Stimulated activated CD8-positive, alpha-beta memory T cell treated with anti-CD3 and anti-CD28 coated beads, Interleukin-2, amount 100 ng/mL, for 48 hours (primary cell): ENCODE measurements around the gene RHOD.
A peak's percentile ranks its signal among the peaks of the same experiment; 100 is the strongest.

ENCODE experiments used
- DNase-seq, 2 donors: peaks; one replicate each; pipeline ENCODE4 v3.0.0-alpha.2; 2020; ENCODE audit warnings: low read depth in 2 of 2

RHOD gene

DNA sequence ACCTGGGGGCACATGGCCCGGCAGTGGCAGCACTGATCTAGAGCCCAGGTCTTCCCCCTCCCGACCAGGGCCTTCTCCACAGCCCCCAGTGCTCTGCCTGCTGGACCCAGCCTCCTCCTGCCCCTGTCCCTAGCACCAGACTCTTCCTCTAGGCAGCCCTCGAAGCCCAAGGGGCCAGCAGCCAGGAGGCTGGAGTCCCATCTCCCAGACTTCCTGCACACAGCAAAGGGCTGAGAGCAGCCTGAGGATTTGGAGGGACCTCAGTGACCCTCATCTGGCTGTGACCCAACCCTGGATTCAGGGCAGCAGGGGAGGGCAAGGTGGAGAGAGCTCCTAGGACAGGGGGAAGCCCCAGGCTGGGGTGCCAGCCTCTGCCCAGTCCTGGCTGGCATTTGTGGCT lies 3.0 kb downstream of the RHOD start:
- DNase-seq = no peak

DNA sequence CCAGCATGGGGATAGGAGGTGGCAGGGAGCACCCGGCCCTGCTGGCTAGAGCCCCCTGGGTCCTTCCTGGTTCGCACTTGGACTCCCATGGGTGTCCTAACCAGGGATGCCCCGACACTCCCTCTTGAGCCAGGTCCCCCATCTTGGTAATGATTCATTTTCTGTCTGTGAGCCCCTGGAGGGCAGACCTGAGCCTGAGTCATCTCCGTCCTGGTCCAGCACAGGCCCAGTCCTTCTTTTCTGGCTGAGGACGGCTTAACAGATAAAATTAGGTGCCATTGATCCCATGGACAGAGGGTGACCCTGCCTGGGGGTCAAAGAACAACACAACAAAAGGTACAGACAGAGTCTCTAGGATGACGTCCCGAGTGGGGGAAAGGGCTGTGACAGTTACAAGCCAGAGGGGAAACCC lies 3.5 kb downstream of the RHOD start:
- DNase-seq = no peak

GRCh38 chr11:67062526-67063373 lies 6.1 kb downstream of the RHOD start:
- DNase-seq = no peak

- no peak for DNase-seq
Observed at GRCh38 chr11:67066333-67066709, 9.7 kb downstream of the RHOD start.

DNA sequence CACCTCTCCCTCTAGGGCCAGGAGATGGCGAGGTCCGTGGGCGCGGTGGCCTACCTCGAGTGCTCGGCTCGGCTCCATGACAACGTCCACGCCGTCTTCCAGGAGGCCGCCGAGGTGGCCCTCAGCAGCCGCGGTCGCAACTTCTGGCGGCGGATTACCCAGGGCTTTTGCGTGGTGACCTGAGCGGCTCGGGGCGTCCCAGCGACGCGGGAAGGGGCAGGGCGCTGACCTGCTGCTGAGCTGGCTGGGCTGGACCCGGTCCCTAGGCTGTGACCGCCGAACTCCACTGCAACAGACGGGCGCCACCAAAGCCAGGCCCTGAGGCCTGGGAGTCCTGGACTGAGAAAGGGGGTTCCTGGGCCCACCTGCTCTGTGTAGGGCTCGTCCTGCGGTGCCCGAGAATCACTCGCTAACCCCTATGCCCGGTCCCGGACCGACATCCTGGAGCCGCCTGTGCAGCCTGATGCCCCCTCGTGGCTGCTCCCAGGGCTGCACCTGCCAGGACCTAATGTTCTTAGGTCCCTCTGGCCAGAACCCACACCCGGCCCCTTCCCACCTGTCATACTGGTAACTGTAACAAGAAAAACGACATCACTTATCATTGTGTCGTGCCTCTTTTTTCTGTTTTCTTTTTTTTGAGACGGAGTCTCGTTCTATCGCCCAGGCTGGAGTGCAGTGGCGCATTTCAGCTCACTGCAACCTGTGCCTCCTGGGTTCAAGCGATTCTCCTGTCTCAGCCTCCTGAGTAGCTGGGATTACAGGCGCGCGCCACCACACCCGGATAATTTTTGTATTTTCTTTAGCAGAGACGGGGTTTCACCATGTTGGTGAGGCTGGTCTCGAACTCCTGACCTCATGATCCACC lies 15.0 kb downstream of the RHOD start:
- DNase-seq = peak; percentile 68 to 75

GRCh38 chr11:67072295-67072694 lies 15.6 kb downstream of the RHOD start:
- no peak for DNase-seq

DNA sequence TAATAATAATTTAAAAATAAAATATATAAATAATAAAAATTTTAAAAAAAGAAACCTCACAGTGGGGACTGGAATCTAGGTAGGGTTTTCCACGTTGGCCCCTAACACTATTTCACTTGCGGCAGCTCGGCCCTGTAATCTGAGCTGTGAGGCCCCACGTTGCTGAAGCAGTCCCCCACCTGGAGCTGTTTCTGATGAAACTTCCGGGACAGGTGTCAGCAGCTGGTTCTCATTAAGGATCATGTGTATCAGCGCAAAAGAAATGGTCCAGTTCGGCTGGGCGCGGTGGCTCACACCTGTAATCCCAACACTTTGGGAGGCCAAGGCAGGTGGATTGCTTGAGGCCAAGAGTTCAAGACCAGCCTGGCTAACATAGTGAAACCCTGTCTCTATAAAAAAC lies 17.3 kb downstream of the RHOD start:
- no peak for DNase-seq

GRCh38 chr11:67076202-67076601 lies 19.6 kb downstream of the RHOD start:
- DNase-seq = no peak

DNA sequence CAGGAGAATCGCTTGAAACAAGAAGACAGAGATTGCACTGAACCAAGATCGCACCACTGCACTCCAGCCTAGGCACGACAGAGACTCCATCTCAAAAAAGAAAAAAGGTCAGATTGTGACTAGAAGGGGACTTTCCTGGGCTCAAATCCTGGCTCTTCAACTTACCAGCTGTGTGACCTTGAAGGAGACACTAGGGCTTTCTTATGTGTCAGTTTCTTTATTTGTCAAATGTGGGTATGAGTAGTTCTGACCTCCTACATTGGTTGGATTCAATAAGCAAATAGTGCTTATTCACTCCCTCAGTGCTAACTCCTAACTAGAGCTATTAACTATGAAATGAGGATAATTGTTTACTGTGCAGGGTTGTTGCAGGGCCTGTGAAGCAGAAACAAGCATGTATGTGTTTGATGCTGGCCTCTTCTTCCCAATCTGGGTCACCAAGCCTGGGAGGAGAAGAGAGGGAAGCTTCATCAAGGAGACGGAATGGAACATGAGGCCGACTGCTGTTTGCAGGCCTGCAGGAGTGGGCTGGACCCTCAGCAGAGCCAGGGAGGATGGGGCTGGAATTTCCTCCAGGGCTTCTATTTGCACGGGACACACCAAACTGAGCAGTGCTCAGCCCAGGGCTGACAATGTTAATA lies 22.5 kb downstream of the RHOD start:
- DNase-seq = no peak

GRCh38 chr11:67082071-67082791 lies 25.6 kb downstream of the RHOD start:
- DNase-seq = no peak

DNA sequence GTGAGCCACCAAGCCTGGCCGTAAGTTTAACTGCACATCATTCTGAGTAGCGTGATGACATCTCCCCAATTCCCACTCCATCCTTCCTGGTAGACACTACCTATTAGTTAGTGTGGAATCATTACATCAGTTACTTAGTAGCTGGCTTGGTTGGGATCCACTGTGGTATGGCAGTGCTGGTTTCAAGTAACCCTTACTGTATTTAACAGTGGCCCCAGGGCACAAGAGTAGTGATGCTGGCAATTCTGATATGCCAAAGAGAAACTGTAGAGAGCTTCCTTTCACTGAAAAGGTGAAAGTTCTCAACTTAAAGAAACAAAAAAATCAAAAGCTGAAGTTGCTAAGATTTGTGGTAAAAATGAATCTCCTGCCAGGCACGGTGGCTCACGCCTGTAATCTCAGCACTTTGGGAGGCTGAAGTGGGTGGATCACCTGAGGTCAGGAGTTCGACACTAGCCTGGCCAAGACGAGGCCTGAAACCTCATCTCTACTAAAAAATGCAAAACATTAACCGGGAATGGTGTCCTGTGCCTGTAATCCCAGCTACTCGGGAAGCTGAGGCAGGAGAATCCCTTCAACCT lies 27.2 kb downstream of the RHOD start:
- DNase-seq = no peak

GRCh38 chr11:67085617-67086016 lies 29.0 kb downstream of the RHOD start:
- no peak for DNase-seq

DNA sequence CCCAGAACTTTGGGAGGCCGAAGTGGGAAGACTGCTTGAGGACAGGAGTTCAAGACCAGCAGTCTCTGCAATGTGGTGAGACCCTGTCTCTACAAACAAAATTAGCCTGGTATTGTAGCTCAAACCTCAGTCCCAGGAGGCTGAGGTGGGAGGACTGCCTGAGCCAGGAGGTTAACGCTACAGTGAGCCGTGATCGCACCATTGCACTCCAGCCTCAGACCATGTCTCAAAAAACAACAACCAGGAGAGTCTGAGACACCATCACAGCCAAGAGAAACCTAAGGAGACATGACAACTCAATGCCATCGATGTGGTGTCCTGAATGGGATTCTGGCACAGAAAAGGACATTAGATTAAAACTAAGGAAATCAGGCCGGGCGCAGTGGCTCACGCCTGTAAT lies 34.1 kb downstream of the RHOD start:
- DNase-seq = no peak

DNA sequence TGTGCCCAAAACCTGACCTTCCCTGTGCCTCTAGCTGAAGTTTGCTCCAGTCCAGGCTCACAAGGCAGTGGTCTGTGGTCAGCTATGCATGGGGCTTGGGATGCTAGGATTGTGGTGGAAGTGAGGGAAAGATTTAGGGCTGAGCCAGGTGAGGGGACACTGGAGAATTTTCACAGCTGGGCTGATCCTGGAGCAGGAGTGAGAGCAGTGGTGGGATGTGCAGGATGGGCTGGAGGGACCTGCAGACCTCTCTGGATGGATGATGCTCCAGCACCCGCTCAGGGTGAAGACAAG lies 38.5 kb downstream of the RHOD start:
- DNase-seq = no peak

- DNase-seq = no peak
Observed at GRCh38 chr11:67098799-67099429, 42.3 kb downstream of the RHOD start.

- DNase-seq = no peak
Observed at GRCh38 chr11:67099831-67100324, 43.2 kb downstream of the RHOD start.

GRCh38 chr11:67102664-67103063 lies 46.0 kb downstream of the RHOD start:
- DNase-seq = no peak

DNA sequence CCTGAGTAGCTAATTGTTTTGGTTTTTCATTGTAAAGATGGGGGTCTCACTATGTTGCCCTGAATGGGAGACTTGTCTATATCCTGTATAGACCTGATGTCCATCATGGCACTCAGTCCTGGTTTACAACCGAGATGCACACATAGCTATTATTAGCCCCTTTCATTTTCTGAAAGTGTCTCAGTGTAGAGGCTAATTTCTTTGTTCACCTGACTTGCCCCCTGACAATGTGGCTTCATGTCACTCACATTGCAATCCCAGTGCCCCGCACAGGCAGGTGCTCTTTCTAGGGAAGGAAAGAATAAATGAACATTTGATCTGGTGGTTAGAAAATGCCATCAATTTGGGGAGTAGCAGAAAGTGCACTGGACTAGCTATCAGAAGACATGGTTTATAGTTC lies 49.3 kb downstream of the RHOD start:
- no peak for DNase-seq

GRCh38 chr11:67111261-67111660 lies 54.6 kb downstream of the RHOD start:
- no peak for DNase-seq

GRCh38 chr11:67113231-67113721 lies 56.6 kb downstream of the RHOD start:
- no peak for DNase-seq
